HG03439 (cell line): ENCODE data around the gene CNGA3.

ENCODE experiments used
- ATAC-seq: cut with Tn5 transposase; IDR thresholded peaks from one replicate; pipeline ENCODE4 v1.9.1; 2021; ENCODE audit warnings: mild to moderate bottlenecking, moderate library complexity; ENCODE audit not compliant: unreplicated experiment

Gene CNGA3

GRCh38 chr2:98327776-98328175 lies 18.5 kb upstream of the CNGA3 start:
- ATAC-seq, result no peak

GRCh38 chr2:98329549-98329948 lies 16.7 kb upstream of the CNGA3 start:
- ATAC-seq, result no peak

GRCh38 chr2:98332989-98333388 lies 13.3 kb upstream of the CNGA3 start:
- ATAC-seq, result no peak

GRCh38 chr2:98333922-98334321 lies 12.3 kb upstream of the CNGA3 start:
- ATAC-seq, result no peak

- no peak for ATAC-seq
Observed at GRCh38 chr2:98334439-98335078, 11.7 kb upstream of the CNGA3 start.

- ATAC-seq, result no peak
Observed at GRCh38 chr2:98335271-98335670, 11.0 kb upstream of the CNGA3 start.

- ATAC-seq, result no peak
Observed at GRCh38 chr2:98341241-98341640, 5.0 kb upstream of the CNGA3 start.

- ATAC-seq, result no peak
Observed at GRCh38 chr2:98343285-98343684, 3.0 kb upstream of the CNGA3 start.

GRCh38 chr2:98347298-98348065 lies 1.2 kb downstream of the CNGA3 start:
- no peak for ATAC-seq

GRCh38 chr2:98348066-98348561 lies 1.9 kb downstream of the CNGA3 start:
- ATAC-seq, result no peak

- no peak for ATAC-seq
Observed at GRCh38 chr2:98350411-98350810, 4.2 kb downstream of the CNGA3 start.

- ATAC-seq, result no peak
Observed at GRCh38 chr2:98355881-98356280, 9.6 kb downstream of the CNGA3 start.

GRCh38 chr2:98356729-98357128 lies 10.5 kb downstream of the CNGA3 start:
- no peak for ATAC-seq

GRCh38 chr2:98357849-98358248 lies 11.6 kb downstream of the CNGA3 start:
- no peak for ATAC-seq

GRCh38 chr2:98359986-98360385 lies 13.7 kb downstream of the CNGA3 start:
- ATAC-seq, result no peak

- ATAC-seq, result no peak
Observed at GRCh38 chr2:98367721-98368120, 21.5 kb downstream of the CNGA3 start.

GRCh38 chr2:98369710-98370239 lies 23.5 kb downstream of the CNGA3 start:
- no peak for ATAC-seq

GRCh38 chr2:98372121-98372520 lies 25.9 kb downstream of the CNGA3 start:
- ATAC-seq, result no peak

- no peak for ATAC-seq
Observed at GRCh38 chr2:98372579-98372978, 26.3 kb downstream of the CNGA3 start.

- no peak for ATAC-seq
Observed at GRCh38 chr2:98374286-98374685, 28.0 kb downstream of the CNGA3 start.

- no peak for ATAC-seq
Observed at GRCh38 chr2:98374958-98375570, 28.8 kb downstream of the CNGA3 start.
